Measurements from ENCODE around the gene EIF4G1.

EIF4G1 gene

DNA sequence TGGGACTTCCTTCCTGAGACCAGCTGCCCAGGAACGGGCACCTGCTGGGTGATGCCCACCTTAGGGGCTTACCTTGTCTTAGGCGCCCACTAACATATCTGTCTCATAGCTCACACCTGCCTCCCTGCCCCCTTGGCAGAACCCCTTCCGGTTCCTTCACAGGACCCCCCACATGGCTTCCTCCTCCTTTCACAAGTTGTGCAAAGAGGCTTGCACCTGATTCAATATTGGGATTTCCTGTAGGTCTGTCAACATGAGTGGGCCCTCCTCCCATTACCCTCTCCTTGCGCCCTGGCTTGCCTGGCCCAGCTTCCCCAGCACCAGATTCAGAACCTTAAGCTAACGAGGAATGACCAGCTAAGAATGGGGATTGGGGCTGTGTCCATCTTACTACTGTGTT is 63.0 kb downstream of the EIF4G1 start:
- TF ChIP-seq, protein P1, sequence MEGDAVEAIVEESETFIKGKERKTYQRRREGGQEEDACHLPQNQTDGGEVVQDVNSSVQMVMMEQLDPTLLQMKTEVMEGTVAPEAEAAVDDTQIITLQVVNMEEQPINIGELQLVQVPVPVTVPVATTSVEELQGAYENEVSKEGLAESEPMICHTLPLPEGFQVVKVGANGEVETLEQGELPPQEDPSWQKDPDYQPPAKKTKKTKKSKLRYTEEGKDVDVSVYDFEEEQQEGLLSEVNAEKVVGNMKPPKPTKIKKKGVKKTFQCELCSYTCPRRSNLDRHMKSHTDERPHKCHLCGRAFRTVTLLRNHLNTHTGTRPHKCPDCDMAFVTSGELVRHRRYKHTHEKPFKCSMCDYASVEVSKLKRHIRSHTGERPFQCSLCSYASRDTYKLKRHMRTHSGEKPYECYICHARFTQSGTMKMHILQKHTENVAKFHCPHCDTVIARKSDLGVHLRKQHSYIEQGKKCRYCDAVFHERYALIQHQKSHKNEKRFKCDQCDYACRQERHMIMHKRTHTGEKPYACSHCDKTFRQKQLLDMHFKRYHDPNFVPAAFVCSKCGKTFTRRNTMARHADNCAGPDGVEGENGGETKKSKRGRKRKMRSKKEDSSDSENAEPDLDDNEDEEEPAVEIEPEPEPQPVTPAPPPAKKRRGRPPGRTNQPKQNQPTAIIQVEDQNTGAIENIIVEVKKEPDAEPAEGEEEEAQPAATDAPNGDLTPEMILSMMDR (IDR thresholded peaks at IDR 0.05; ENCODE audit: low read depth, low read length, missing control alignments) = no peak
- H3K4me3 ChIP-seq (ENCODE audit: low read depth, low read length) = no peak overlapping the region
- no peak for DNase-seq (ENCODE audit: low read depth)

DNA sequence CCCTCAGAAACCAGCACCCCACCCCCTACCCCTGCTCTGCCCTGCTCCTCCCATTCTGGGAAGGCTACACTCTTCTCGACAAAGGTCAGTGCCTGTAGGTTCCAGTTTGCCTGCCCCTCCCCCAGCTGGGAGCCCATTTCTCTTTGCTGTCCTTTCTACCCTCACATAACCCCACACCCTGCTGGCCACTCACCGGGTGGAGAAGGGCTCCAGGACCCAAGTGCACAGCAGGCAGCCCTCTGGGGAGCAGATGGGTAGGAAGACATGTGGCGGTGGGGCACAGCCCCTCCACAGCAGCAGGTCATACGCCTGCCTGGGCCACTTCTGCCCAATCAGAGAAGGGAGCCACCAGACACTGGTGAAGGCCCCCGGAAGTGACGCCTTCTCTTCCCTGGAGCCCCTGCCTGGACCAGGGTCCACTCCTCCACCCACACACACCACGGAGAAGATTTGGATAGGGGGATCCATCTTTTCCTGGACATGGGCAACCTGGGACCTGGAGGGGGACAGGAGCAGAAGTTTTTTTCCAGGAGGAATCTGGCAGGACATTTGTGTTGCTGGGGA is 63.6 kb downstream of the EIF4G1 start, which contains the start of gene THPO:
Gene THPO (minus strand): TSS at position 326 of the 564 bp plus-strand sequence. CDS start 1,948 bp downstream, outside the sequence.
- no peak within 1 kb of the TSS for H3K4me3 ChIP-seq (ENCODE audit: low read depth, low read length)
- TF ChIP-seq, protein P1 (IDR thresholded peaks at IDR 0.05; ENCODE audit: low read depth, low read length, missing control alignments) = no peak
- no peak for DNase-seq (ENCODE audit: low read depth)

DNA sequence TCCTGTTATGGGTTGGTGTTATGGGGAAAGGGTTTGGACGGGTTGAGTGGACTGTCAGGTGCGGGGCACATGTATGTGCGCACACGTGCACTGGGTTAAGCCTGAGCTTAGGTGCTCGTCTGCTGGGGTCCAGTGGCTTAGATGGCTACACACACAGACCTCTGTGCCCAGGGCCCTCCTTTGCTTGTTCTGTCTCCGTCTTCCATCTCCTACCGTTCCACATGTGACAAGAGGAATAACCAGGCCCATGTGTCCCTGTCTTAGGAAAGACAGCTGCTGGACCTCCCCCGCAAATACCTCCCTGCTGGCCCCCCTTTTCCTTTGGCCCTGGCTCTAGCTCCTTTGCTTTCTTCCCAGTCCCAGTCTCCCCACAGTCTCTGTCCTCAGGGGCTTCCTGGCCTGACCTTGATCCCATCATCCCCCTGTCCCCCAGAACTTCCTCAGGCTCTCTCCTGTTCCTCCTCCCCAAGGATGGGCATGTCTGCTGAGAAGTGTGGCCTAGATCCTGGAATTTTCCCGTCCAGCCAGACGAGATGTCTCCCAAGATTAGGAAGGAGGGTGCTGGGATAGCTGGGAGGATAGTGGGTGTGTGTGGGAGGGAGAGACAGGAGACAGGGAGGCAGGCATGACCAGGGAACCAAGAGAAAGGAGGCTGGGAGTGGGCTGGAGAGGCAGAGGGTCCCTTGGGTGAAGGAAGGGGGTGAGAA is 64.4 kb downstream of the EIF4G1 start:
- H3K4me3 ChIP-seq (ENCODE audit: low read depth, low read length) = no peak overlapping the region
- no peak for DNase-seq (ENCODE audit: low read depth)
- TF ChIP-seq, protein P1 (IDR thresholded peaks at IDR 0.05; ENCODE audit: low read depth, low read length, missing control alignments) = no peak

DNA sequence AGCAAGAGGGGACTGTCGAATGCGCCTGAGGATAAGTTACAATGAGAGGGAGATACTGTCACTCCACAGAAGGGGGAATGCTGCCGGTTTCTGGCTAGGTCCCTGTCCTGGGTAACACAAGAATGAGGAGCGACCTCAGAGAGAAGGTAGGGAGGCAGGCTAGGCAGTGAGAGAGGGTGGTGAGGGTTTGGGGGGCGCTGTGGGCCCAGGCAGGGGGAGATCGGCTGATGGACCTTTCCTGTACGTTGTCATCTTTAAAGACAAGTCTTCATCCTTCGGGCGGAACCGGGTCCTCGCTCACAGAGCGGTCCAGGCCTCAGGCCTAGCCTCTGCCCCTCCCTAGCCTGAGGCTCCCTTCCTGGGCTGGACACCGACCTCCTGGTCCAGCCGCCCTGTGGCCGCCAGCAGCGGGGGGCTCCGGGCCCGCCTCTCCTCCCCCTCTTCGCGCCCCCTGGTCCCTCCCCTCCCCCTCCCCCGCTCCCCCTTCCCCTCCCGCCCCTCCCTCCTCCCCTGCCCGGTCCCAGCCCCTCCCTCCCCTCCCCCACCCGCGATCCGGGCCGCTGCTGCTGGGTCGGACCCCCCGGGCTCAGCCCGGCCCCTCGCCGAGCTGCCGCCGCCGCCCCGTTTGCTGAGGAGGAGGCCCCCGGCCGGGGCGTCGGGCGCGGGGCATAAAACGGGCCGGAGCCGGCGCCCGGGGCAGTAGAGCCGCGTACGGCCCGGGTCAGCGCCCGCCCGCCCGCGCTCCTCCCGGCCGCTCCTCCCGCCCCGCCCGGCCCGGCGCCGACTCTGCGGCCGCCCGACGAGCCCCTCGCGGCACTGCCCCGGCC is 65.2 kb downstream of the EIF4G1 start, which contains the start of gene CHRD:
Gene CHRD (plus strand): TSS at position 697 of the 827 bp plus-strand sequence. CDS start 265 bp downstream, outside the sequence.
- DNase-seq (ENCODE audit: low read depth) = no peak
- TF ChIP-seq, protein P1 (IDR thresholded peaks at IDR 0.05; ENCODE audit: low read depth, low read length, missing control alignments) = no peak
- H3K4me3 ChIP-seq (ENCODE audit: low read depth, low read length) = no peak within 1 kb of the TSS

DNA sequence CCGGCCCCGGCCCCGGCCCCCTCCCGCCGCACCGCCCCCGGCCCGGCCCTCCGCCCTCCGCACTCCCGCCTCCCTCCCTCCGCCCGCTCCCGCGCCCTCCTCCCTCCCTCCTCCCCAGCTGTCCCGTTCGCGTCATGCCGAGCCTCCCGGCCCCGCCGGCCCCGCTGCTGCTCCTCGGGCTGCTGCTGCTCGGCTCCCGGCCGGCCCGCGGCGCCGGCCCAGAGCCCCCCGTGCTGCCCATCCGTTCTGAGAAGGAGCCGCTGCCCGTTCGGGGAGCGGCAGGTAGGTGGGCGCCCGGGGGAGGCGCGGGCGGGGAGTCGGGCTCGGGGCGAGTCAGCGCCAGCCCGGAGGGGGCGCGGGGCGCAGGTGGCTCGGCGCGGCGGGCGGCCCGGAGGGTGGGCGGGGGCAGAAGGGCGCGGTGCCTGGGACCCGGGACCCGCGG is 65.8 kb downstream of the EIF4G1 start:
- DNase-seq (ENCODE audit: low read depth) = no peak
- TF ChIP-seq, protein P1 (IDR thresholded peaks at IDR 0.05; ENCODE audit: low read depth, low read length, missing control alignments) = no peak

DNA sequence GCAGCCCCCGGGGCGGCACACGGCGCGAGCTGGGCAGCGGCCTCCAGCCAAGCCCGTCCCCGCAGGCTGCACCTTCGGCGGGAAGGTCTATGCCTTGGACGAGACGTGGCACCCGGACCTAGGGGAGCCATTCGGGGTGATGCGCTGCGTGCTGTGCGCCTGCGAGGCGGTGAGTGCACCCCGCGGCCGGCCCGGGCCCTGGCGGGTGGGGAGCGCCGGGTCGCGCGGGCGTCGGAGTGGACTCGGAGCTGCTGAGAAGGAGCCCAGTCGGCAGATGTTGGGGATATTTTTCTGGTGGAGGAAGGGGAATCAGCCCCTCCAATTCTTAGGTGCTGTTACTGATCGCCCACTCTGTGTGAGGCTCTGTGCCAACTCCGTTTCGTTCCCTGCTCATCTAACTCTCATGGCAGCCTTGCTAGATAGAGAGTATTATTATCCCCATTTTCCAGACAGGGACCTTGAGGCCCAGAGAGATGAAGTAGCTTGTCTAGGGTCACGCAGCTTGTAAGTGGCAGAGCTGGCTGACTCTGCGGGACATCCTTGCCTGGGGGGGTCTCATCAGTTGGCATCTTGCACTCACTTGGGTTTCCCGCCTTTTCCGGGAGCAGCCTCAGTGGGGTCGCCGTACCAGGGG is 66.3 kb downstream of the EIF4G1 start:
- TF ChIP-seq, protein P1 (IDR thresholded peaks at IDR 0.05; ENCODE audit: low read depth, low read length, missing control alignments) = no peak
- H3K4me3 ChIP-seq (ENCODE audit: low read depth, low read length) = no peak overlapping the region

More for the DNA sequence above, 65.8 kb downstream of the EIF4G1 start:
- H3K4me3 ChIP-seq (ENCODE audit: low read depth, low read length) = no peak overlapping the region

More for the DNA sequence above, 66.3 kb downstream of the EIF4G1 start:
- DNase-seq (ENCODE audit: low read depth) = no peak
